PC-3 (cell line): ENCODE measurements around the gene PTGR2. TPM values are rescaled to one million over a fixed set of nuclear protein-coding genes. Genes with fewer than 3 reads are reported as not detected.
"Not testable (repeated sequence)": the region's sequence is repeated elsewhere in the genome, so short reads cannot be mapped to it uniquely, and the experiment has no call there.

Source experiments
- ATAC-seq: fragments of 200-7000 bp; cut with Tn5 transposase; 2 replicates; pipeline ENCODE4 v1.9.1; 2020; ENCODE audit warnings: mild to moderate bottlenecking, moderate library complexity
- BruUV-seq: library from RNA; stranded (reverse); fragments of 400-500 nt; replicated peaks from 2 replicates; lab custom pipeline; 2021; lab: Mats Ljungman, UMichigan
- CTCF ChIA-PET: fragments of 300-600 bp; sonication (Branson Sonifier 250); formaldehyde crosslinking; loops from one replicate; lab custom pipeline; 2022; ENCODE audit warnings: antibody characterized with exemption; lab: Charles Lee
- POLR2A ChIA-PET: fragments of 300-600 bp; sonication (Branson Sonifier 250); formaldehyde crosslinking; loops from one replicate; lab custom pipeline; 2022; ENCODE audit warnings: antibody characterized with exemption; ENCODE audit not compliant: unreplicated experiment; lab: Charles Lee
- DNase-seq: peaks from one replicate; pipeline ENCODE4 v3.0.0-alpha.2; 2015
- H2AFZ ChIP-seq: fragments of 300-600 bp; sonication (generic); 2 replicates; pipeline ENCODE4 v1.6.0; 2016; ENCODE audit warnings: antibody characterized with exemption, low read length
- H3F3A ChIP-seq: fragments of 300-600 bp; sonication (generic); one replicate; pipeline ENCODE4 v1.6.0; 2017; ENCODE audit warnings: antibody characterized with exemption, low read length, control low read depth, mild to moderate bottlenecking; ENCODE audit not compliant: unreplicated experiment
- H3K27ac ChIP-seq: fragments of 300-600 bp; sonication (generic); 2 replicates; pipeline ENCODE4 v1.5.1; 2016; ENCODE audit warnings: mild to moderate bottlenecking, low read length
- H3K27me3 ChIP-seq: fragments of 300-600 bp; sonication (generic); 2 replicates; pipeline ENCODE4 v1.6.1; 2016; ENCODE audit warnings: low read length, mixed read lengths
- H3K36me3 ChIP-seq: fragments of 300-600 bp; sonication (generic); 2 replicates; pipeline ENCODE4 v1.6.1; 2016; ENCODE audit warnings: low read depth, mixed run types, low read length, mixed read lengths
- H3K4me1 ChIP-seq: fragments of 300-600 bp; sonication (generic); 2 replicates; pipeline ENCODE4 v1.5.1; 2016; ENCODE audit warnings: low read length; ENCODE audit not compliant: insufficient read depth
- H3K4me2 ChIP-seq: fragments of 300-600 bp; sonication (generic); 2 replicates; pipeline ENCODE4 v1.6.0; 2016; ENCODE audit warnings: low read length
- H3K4me3 ChIP-seq: fragments of 300-600 bp; sonication (generic); 2 replicates; pipeline ENCODE4 v1.5.1; 2016; ENCODE audit warnings: mild to moderate bottlenecking, low read length, mixed read lengths
- H3K79me2 ChIP-seq: fragments of 300-600 bp; sonication (generic); 2 replicates; pipeline ENCODE4 v1.6.1; 2017; ENCODE audit warnings: low read length, mixed read lengths
- H3K9ac ChIP-seq: fragments of 300-600 bp; sonication (generic); 2 replicates; pipeline ENCODE4 v1.6.0; 2016; ENCODE audit warnings: mild to moderate bottlenecking, low read length
- H3K9me2 ChIP-seq: fragments of 300-600 bp; sonication (generic); replicated peaks from 2 replicates; pipeline ENCODE4 v1.6.1; 2016; ENCODE audit warnings: mixed run types, low read length, mixed read lengths
- H3K9me3 ChIP-seq: fragments of 300-600 bp; sonication (generic); 2 replicates; pipeline ENCODE4 v1.6.1; 2016; ENCODE audit warnings: low read length, mixed read lengths
- H4K20me1 ChIP-seq: fragments of 300-600 bp; sonication (generic); 2 replicates; pipeline ENCODE4 v1.6.1; 2016; ENCODE audit warnings: low read length, mixed read lengths
- EZH2 ChIP-seq: fragments of 300-600 bp; sonication (generic); IDR thresholded peaks from one replicate; pipeline ENCODE4 v1.6.1; 2017; ENCODE audit warnings: antibody characterized with exemption, mild to moderate bottlenecking, low read length; ENCODE audit not compliant: unreplicated experiment
- EZH2phosphoT487 ChIP-seq: fragments of 300-600 bp; sonication (generic); IDR thresholded peaks from 2 replicates; pipeline ENCODE4 v1.6.1; 2018; ENCODE audit warnings: mild to moderate bottlenecking, antibody characterized with exemption, low read length, borderline replicate concordance
- intact Hi-C: fragments of 100-400 bp; cut with micrococcal nuclease; formaldehyde crosslinking; loops from 2 replicates; pipeline ENCODE4 v1.9.0; 2023
- total RNA-seq: library from RNA; depleted of rRNA; stranded (reverse); fragments of >200 nt; gene quantifications from 2 replicates; pipeline ENCODE4 v1.2.3, GENCODE V29; 2014
- TF ChIP-seq, protein P1 (sequence below): fragments of 300-600 bp; sonication (generic); conservative IDR thresholded peaks from 2 replicates; pipeline ENCODE4 v1.5.1; 2017; ENCODE audit warnings: antibody characterized with exemption, low read depth, mild to moderate bottlenecking, low read length

PTGR2 gene
- total RNA-seq, 1 experiment from 2014 or later = 6.2 TPM

DNA sequence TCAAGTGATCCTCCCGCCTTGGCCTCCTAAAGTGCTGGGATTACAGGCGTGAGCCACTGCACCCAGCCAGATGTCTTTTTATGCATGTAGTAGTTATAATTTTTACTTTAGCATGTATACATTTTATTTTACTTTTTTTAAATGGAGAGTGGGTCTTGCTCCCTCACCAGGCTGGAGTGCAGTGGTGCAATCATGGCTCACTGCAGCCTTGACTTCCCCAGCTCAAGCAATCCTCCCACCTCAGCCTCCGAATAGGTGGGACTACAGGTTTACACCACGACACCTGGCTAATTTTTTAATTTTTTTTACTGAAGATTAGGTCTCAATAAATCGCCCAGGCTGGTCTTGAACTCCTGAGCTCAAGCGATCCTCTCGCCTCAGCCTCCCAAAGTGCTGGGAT lies 24.4 kb upstream of the PTGR2 start:
- not testable (repeated sequence) for DNase-seq, H3K27me3 ChIP-seq, H3K9me2 ChIP-seq, H3K27ac ChIP-seq, BruUV-seq, ATAC-seq, H3F3A ChIP-seq, H3K9me3 ChIP-seq, H3K4me3 ChIP-seq, H3K36me3 ChIP-seq, H4K20me1 ChIP-seq, H2AFZ ChIP-seq, H3K4me2 ChIP-seq, H3K9ac ChIP-seq, H3K79me2 ChIP-seq
- intact Hi-C loops = loop anchor here (5.0 kb wide), 1 partner anchor 210 kb away; no protein-coding TSS in a partner anchor
- H3K4me1 ChIP-seq = peaks cover 33% of the 10 kb centered on the region
- TF ChIP-seq, protein P1, sequence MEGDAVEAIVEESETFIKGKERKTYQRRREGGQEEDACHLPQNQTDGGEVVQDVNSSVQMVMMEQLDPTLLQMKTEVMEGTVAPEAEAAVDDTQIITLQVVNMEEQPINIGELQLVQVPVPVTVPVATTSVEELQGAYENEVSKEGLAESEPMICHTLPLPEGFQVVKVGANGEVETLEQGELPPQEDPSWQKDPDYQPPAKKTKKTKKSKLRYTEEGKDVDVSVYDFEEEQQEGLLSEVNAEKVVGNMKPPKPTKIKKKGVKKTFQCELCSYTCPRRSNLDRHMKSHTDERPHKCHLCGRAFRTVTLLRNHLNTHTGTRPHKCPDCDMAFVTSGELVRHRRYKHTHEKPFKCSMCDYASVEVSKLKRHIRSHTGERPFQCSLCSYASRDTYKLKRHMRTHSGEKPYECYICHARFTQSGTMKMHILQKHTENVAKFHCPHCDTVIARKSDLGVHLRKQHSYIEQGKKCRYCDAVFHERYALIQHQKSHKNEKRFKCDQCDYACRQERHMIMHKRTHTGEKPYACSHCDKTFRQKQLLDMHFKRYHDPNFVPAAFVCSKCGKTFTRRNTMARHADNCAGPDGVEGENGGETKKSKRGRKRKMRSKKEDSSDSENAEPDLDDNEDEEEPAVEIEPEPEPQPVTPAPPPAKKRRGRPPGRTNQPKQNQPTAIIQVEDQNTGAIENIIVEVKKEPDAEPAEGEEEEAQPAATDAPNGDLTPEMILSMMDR = peak; percentile 41; the same call in 1 of the 2 replicates
- CTCF ChIA-PET = interaction anchor here (0.7 kb wide), 1 partner anchor 10 kb away, joined by 5 read pairs; no protein-coding TSS in a partner anchor
- POLR2A ChIA-PET = interaction anchor here (0.5 kb wide), 1 partner anchor 67 kb away, joined by 5 read pairs; a partner anchor contains a TSS

DNA sequence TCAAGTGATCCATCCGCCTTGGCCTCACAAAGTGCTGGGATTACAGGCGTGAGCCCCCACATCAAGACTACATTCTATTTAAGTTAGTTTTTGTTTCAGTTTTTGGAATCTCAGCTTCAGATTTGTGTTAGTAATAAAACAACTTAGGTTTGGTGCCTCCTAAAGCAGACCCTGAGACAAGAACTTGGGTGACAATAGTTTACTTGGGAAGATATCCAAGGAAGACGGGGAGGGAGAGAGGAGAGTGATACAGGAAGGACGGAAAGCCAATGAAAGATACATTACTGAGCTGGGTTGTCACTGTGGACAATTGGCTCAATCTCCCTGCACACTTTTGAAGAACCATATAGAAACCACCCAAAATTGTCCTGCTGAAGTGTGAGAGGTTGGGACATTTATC lies 22.6 kb upstream of the PTGR2 start:
- Histone ChIP-seq H3K27me3 (no peaks in the 10 kb centered on the region), H4K20me1 (no peaks in the 10 kb centered on the region), H3K27ac (no peak overlapping the region), H3K4me1 (peaks cover 27% of the 10 kb centered on the region), H3K9me3 (no peaks in the 10 kb centered on the region), H3K9ac (no peak overlapping the region), H2AFZ (no peak overlapping the region), H3K4me2 (no peak overlapping the region), H3F3A (no peaks in the 10 kb centered on the region), H3K36me3 (no peaks in the 10 kb centered on the region), H3K79me2 (no peaks in the 10 kb centered on the region), H3K9me2 (no peaks in the 10 kb centered on the region), H3K4me3 (no peak overlapping the region)
- intact Hi-C loops = loop anchor here (5.0 kb wide), 1 partner anchor 208 kb away; no protein-coding TSS in a partner anchor
- ChIA-PET POLR2A (interaction anchor here (0.7 kb wide), 1 partner anchor 39 kb away, joined by 4 read pairs; no protein-coding TSS in a partner anchor), CTCF (no interaction called here)
- no TSS peak for BruUV-seq
- ATAC-seq = no peak
- DNase-seq = no peak
- TF ChIP-seq EZH2phosphoT487 (no peak), EZH2 (no peak)
- TF ChIP-seq, protein P1 = no peak
